K562 (cell line): ENCODE data around the gene QPCT. TPM values are rescaled to one million over a fixed set of nuclear protein-coding genes. Genes with fewer than 3 reads are reported as not detected.

ENCODE experiments used
- ATAC-seq: fragments of 200-7000 bp; cut with Tn5 transposase; 3 replicates; pipeline ENCODE4 v1.9.1; 2020; ENCODE audit warnings: moderate library complexity
- BruUV-seq: library from RNA; stranded (reverse); fragments of 400-500 nt; replicated peaks from 2 replicates; lab custom pipeline; 2021; lab: Mats Ljungman, UMichigan
- CTCF ChIA-PET: fragments of 300-600 bp; formaldehyde crosslinking; extraction: SDS; loops from one replicate; lab custom pipeline; 2021; ENCODE audit warnings: low intra/inter-chr PET ratio; lab: Yijun Ruan, JAX
- POLR2A ChIA-PET: fragments of 300-600, 350-650 bp; sonication (Branson Sonifier 250); formaldehyde crosslinking; extraction: SDS; loops from one replicate; lab custom pipeline; 2021; ENCODE audit warnings: antibody characterized with exemption, inconsistent platforms; lab: Yijun Ruan, JAX
- DNase-seq, 4 experiments: peaks; one replicate each; pipeline versions ENCODE4 v3.0.0 to v3.0.0-alpha.2; 2011 to 2018; ENCODE audit warnings: low spot score in 3 of 4, mixed read lengths in 3 of 4; ENCODE audit errors: extremely low read depth in 1 of 4
- FAIRE-seq: peaks from 2 replicates; lab custom pipeline; 2011; peaks lifted over from hg19 to GRCh38; lab: Jason Lieb, UNC
- H2AFZ ChIP-seq: 2 replicates; pipeline ENCODE4 v1.6.0; 2011; ENCODE audit warnings: low read depth, low read length, control low read depth, inconsistent platforms
- H3K27ac ChIP-seq: fragments of 200-600 bp; 3 replicates; pipeline ENCODE4 v1.8.0; 2011; ENCODE audit warnings: low read depth, mild to moderate bottlenecking, control low read depth, inconsistent platforms, low read length, moderate library complexity, mixed read lengths; ENCODE audit errors: extremely low read depth
- H3K27me3 ChIP-seq, 2 experiments: fragments of 300-600 bp in 1 of 2; 2 replicates in 1 of 2; 3 replicates in 1 of 2; pipeline versions ENCODE4 v1.6.0 to v1.8.0; 2011; ENCODE audit warnings: inconsistent platforms in 2 of 2, low read length in 2 of 2, mild to moderate bottlenecking in 1 of 2, mixed read lengths in 1 of 2, moderate library complexity in 1 of 2; ENCODE audit not compliant: control insufficient read depth in 2 of 2, insufficient read depth in 2 of 2
- H3K36me3 ChIP-seq: fragments of 300-600 bp; 3 replicates; pipeline ENCODE4 v1.8.0; 2011; ENCODE audit warnings: mild to moderate bottlenecking, low read length, inconsistent platforms; ENCODE audit not compliant: control insufficient read depth, insufficient read depth
- H3K4me1 ChIP-seq, 2 experiments: fragments of 200-600 bp in 1 of 2; replicated peaks in 1 of 2; 2 replicates in 1 of 2; 3 replicates in 1 of 2; pipeline versions ENCODE4 v1.5.1 to v1.8.0; 2011; ENCODE audit warnings: inconsistent platforms in 2 of 2, low read length in 2 of 2, mild to moderate bottlenecking in 1 of 2, mixed read lengths in 1 of 2, moderate library complexity in 1 of 2; ENCODE audit not compliant: control insufficient read depth in 2 of 2, insufficient read depth in 2 of 2
- H3K4me2 ChIP-seq: 2 replicates; pipeline ENCODE4 v1.6.1; 2011; ENCODE audit warnings: low read length, control low read depth, inconsistent platforms, mixed read lengths; ENCODE audit not compliant: insufficient read depth
- H3K4me3 ChIP-seq: fragments of 200-600 bp; sonication (generic), shearing (Covaris generic); 2 replicates; pipeline ENCODE4 v1.5.1; 2016; ENCODE audit warnings: control low read depth, inconsistent platforms
- H3K79me2 ChIP-seq: fragments of 200-600 bp; 3 replicates; pipeline ENCODE4 v1.8.0; 2011; ENCODE audit warnings: low read length, inconsistent platforms; ENCODE audit not compliant: control insufficient read depth, insufficient read depth
- H3K9ac ChIP-seq, 2 experiments: 2 replicates each; pipeline versions ENCODE4 v1.6.0 to v1.6.1; 2011; ENCODE audit warnings: low read depth in 2 of 2, low read length in 2 of 2, control low read depth in 1 of 2, inconsistent platforms in 1 of 2, mild to moderate bottlenecking in 1 of 2, mixed read lengths in 1 of 2; ENCODE audit not compliant: insufficient read depth in 1 of 2
- H3K9me1 ChIP-seq: one replicate; pipeline ENCODE4 v1.6.0; 2011; ENCODE audit warnings: inconsistent platforms, mild to moderate bottlenecking, low read length, moderate library complexity; ENCODE audit not compliant: control insufficient read depth, insufficient read depth
- H3K9me3 ChIP-seq: replicated peaks from 2 replicates; pipeline ENCODE4 v1.5.1; 2011; ENCODE audit warnings: low read depth, low read length, inconsistent platforms; ENCODE audit not compliant: control insufficient read depth, insufficient read depth
- H4K20me1 ChIP-seq: replicated peaks from 2 replicates; pipeline ENCODE4 v1.6.1; 2011; ENCODE audit warnings: low read length, inconsistent platforms, mixed read lengths; ENCODE audit not compliant: control insufficient read depth, insufficient read depth
- CC2D1A ChIP-seq: fragments of 450-650 bp; IDR thresholded peaks from 2 replicates; pipeline ENCODE4 v1.6.1; 2017; ENCODE audit warnings: mild to moderate bottlenecking
- GATAD2B ChIP-seq: fragments of 450-650 bp; IDR thresholded peaks from 2 replicates; pipeline ENCODE4 v1.6.1; 2017; ENCODE audit warnings: mild to moderate bottlenecking, borderline replicate concordance
- GTF2E2 ChIP-seq: fragments of 200-800 bp; sonication (Bioruptor generic); IDR thresholded peaks from 2 replicates; pipeline ENCODE4 v1.6.1; 2016; ENCODE audit warnings: missing genetic modification characterization, missing compliant biosample characterization
- HNRNPLL ChIP-seq: fragments of 200-400 bp; formaldehyde crosslinking; IDR thresholded peaks from 2 replicates; pipeline ENCODE4 v1.6.1; 2017; ENCODE audit warnings: low read length, low read depth, mild to moderate bottlenecking; ENCODE audit not compliant: poor library complexity, severe bottlenecking
- KHSRP ChIP-seq: fragments of 450-650 bp; IDR thresholded peaks from 2 replicates; pipeline ENCODE4 v1.6.1; 2017
- MEIS2 ChIP-seq: fragments of 450-650 bp; IDR thresholded peaks from 2 replicates; pipeline ENCODE4 v1.6.1; 2014; ENCODE audit warnings: mild to moderate bottlenecking; ENCODE audit not compliant: partially characterized antibody
- MYBL2 ChIP-seq, 2 experiments: fragments of 450-650 bp in 1 of 2; sonication (generic) in 1 of 2; formaldehyde crosslinking in 1 of 2; IDR thresholded peaks; 2 replicates each; pipeline versions ENCODE4 v1.6.1 to v1.8.1; 2017 to 2022; ENCODE audit warnings: borderline replicate concordance in 1 of 2, inconsistent platforms in 1 of 2, low read depth in 1 of 2, mild to moderate bottlenecking in 1 of 2, missing genetic modification reagents in 1 of 2, moderate library complexity in 1 of 2
- NCOA1 ChIP-seq: fragments of 450-650 bp; IDR thresholded peaks from 2 replicates; pipeline ENCODE4 v1.6.1; 2016; ENCODE audit warnings: low read depth
- NCOA6 ChIP-seq: fragments of 450-650 bp; IDR thresholded peaks from 2 replicates; pipeline ENCODE4 v1.6.1; 2017; ENCODE audit warnings: mild to moderate bottlenecking
- NFE2 ChIP-seq: IDR thresholded peaks from 2 replicates; pipeline ENCODE4 v1.6.1; 2014; ENCODE audit warnings: antibody characterized with exemption, low read depth
- RFX5 ChIP-seq: IDR thresholded peaks from 2 replicates; pipeline ENCODE4 v1.6.1; 2011; ENCODE audit warnings: low read depth, mild to moderate bottlenecking, improper control_type of control experiment, low read length
- SMARCA5 ChIP-seq: fragments of 450-650 bp; IDR thresholded peaks from 2 replicates; pipeline ENCODE4 v1.6.1; 2016
- WGBS: fragments of 100-300 bp; shearing (Covaris generic); methylation state at CpG from one replicate; pipeline ENCODE4 v1.1.6; 2016; ENCODE audit warnings: low coverage, mixed read lengths; ENCODE audit not compliant: insufficient coverage; ENCODE audit errors: missing lambda C conversion rate; 5-methylcytosine and 5-hydroxymethylcytosine counted together
- in situ Hi-C: fragments of 300-500 bp; cut with MboI; formaldehyde crosslinking; loops from 4 replicates; pipeline ENCODE4 v1.15.0; 2018; ENCODE audit warnings: inconsistent platforms, mixed read lengths
- intact Hi-C: fragments of 100-400 bp; cut with micrococcal nuclease; formaldehyde crosslinking; loops from 2 replicates; pipeline ENCODE4 v1.14.2; 2022
- polyA plus RNA-seq, 8 experiments: library from polyadenylated mRNA; depleted of rRNA in 4 of 8; stranded (reverse) in 5 of 8; unstranded in 3 of 8; fragments of >200 nt; fragmentation: Nextera tagmentation in 2 of 8; fragmentation: Illumina TruSeq in 1 of 8; extraction: Ambion mirVana in 2 of 8; extraction: Trizol in 1 of 8; gene quantifications; 2 replicates each; pipeline versions ENCODE4 v1.2.1 to v1.2.3, GENCODE V29; 2011 to 2014; ENCODE audit warnings: inconsistent platforms in 1 of 8, missing spikeins in 1 of 8
- total RNA-seq, 7 experiments: library from RNA; depleted of rRNA in 6 of 7; stranded (reverse); fragments of >200 nt in 6 of 7; fragmentation: Illumina TruSeq in 2 of 7; extraction: Trizol in 2 of 7; gene quantifications; 2 replicates each; pipeline versions ENCODE4 v1.2.1 to v1.2.3, GENCODE V29; 2011 to 2021; ENCODE audit warnings: low replicate concordance in 1 of 7
- TF ChIP-seq, protein P1 (sequence below), 2 experiments: IDR thresholded peaks; 2 replicates each; pipeline ENCODE4 v1.6.1; 2011; ENCODE audit warnings: borderline replicate concordance in 1 of 2, control low read depth in 1 of 2, low read depth in 1 of 2, low read length in 1 of 2, mild to moderate bottlenecking in 1 of 2, mixed read lengths in 1 of 2, moderate library complexity in 1 of 2; ENCODE audit not compliant: insufficient read depth in 1 of 2, insufficient read length in 1 of 2, poor library complexity in 1 of 2, severe bottlenecking in 1 of 2; ENCODE audit errors: extremely low read depth in 1 of 2
- TF ChIP-seq, protein P2 (sequence below): fragments of 250-450 bp; sonication (Bioruptor Pico); IDR thresholded peaks from 2 replicates; pipeline ENCODE4 v1.5.0; 2020; ENCODE audit warnings: mild to moderate bottlenecking
- TF ChIP-seq, protein P3 (sequence below): fragments of 250-450 bp; sonication (Bioruptor Pico); IDR thresholded peaks from 2 replicates; pipeline ENCODE4 v1.5.0; 2021; ENCODE audit warnings: mild to moderate bottlenecking, borderline replicate concordance

The QPCT gene
- total and polyA plus RNA-seq, 9 of the 15 experiments (the other 6 are each of a cell fraction or from before 2014, with no cell fraction given): 0.07 TPM; not detected in 8

DNA sequence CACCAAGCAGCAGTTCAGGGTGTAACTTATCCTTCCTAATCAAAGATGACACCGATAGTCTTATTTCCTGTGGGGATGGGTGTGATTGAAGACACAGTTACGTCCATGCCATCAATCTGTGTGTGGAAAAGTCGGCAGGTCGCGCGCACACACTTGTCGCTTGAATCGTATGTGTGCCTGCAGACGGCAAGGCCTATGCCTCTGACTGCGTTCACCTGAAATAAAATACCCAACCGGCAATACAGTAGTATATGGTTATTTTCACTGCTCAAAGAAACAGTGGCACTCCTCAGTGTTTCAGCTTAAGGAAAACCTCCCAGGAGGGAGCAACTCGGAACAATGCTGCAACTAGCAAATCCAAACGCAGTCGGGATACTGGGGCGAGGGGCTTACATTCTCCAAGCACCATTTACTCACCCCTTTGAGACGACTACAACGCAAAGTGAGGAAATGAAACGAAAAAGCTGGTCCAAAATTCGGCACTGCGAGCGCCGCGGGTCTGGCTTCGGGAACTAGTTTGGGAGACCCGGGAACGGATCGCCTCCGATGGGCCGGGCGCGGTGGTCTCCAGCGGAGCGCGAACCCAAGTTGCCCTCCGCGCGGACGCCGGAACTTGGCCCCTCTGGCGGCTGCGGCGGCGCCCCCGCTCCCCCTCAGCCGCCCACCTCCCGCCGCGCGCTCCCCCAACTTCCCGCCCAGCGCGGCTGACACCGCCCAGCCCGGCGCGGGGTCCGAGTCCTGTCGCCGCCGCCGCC, 20.5 kb upstream of the QPCT start:
- ATAC-seq: peak; percentile 62
- Histone ChIP-seq H3K4me1 (peaks cover 12 to 14% of the 10 kb centered on the region in 2 experiments), H3K27me3 (no peaks in the 10 kb centered on the region), H4K20me1 (no peaks in the 10 kb centered on the region), H3K27ac (peak overlapping the region; percentile 72), H3K9ac (peak overlapping the region; percentile 65 to 98), H3K36me3 (peaks cover 3% of the 10 kb centered on the region; the same call in 1 of the 3 replicates), H3K79me2 (peaks cover 24% of the 10 kb centered on the region), H2AFZ (peak overlapping the region; percentile 60), H3K4me3 (peak overlapping the region; percentile 76), H3K9me3 (no peaks in the 10 kb centered on the region), H3K4me2 (peak overlapping the region; percentile 83), H3K9me1 (no peaks in the 10 kb centered on the region)
- WGBS: under 1% methylated on average over 31 of the region's 61 CpGs
- ChIA-PET CTCF (no interaction called here), POLR2A (interaction anchor here (2.2 kb wide), 1 partner anchor 14 kb away, joined by 8 read pairs; no protein-coding TSS in a partner anchor)
- DNase-seq: peak in 3 of 4 experiments; percentile 11 to 51 (median 16)
- intact Hi-C loops (no loop called here), in situ Hi-C loops (no loop called here)
- BruUV-seq: TSS peak; percentile 53
- peak; percentile 54 for FAIRE-seq
- peak; percentile 38; the same call in 1 of the 2 replicates for TF ChIP-seq GTF2E2 (tag)
- peak; percentile 21 for TF ChIP-seq MEIS2
- TF ChIP-seq MYBL2 (IDR thresholded peaks at IDR 0.05; ENCODE audit: low read depth): no peak
- no peak for TF ChIP-seq MYBL2 (CRISPR knock-in tag; IDR thresholded peaks at IDR 0.05; ENCODE audit: borderline replicate concordance)
- no peak for TF ChIP-seq KHSRP
- TF ChIP-seq NFE2: no peak
- TF ChIP-seq, protein P1, sequence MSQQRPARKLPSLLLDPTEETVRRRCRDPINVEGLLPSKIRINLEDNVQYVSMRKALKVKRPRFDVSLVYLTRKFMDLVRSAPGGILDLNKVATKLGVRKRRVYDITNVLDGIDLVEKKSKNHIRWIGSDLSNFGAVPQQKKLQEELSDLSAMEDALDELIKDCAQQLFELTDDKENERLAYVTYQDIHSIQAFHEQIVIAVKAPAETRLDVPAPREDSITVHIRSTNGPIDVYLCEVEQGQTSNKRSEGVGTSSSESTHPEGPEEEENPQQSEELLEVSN (IDR thresholded peaks at IDR 0.05; ENCODE audit: borderline replicate concordance in 1 of 2, extremely low read depth in 1 of 2, insufficient read depth in 1 of 2, insufficient read length in 1 of 2, low read depth in 1 of 2, low read length in 1 of 2, poor library complexity in 1 of 2, severe bottlenecking in 1 of 2): peak in 1 of 2 experiments; percentile 47
- no peak for TF ChIP-seq SMARCA5
- TF ChIP-seq NCOA1: no peak
- TF ChIP-seq, protein P2, sequence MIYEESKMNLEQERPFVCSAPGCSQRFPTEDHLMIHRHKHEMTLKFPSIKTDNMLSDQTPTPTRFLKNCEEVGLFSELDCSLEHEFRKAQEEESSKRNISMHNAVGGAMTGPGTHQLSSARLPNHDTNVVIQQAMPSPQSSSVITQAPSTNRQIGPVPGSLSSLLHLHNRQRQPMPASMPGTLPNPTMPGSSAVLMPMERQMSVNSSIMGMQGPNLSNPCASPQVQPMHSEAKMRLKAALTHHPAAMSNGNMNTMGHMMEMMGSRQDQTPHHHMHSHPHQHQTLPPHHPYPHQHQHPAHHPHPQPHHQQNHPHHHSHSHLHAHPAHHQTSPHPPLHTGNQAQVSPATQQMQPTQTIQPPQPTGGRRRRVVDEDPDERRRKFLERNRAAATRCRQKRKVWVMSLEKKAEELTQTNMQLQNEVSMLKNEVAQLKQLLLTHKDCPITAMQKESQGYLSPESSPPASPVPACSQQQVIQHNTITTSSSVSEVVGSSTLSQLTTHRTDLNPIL (CRISPR knock-in tag): no peak
- TF ChIP-seq, protein P3, sequence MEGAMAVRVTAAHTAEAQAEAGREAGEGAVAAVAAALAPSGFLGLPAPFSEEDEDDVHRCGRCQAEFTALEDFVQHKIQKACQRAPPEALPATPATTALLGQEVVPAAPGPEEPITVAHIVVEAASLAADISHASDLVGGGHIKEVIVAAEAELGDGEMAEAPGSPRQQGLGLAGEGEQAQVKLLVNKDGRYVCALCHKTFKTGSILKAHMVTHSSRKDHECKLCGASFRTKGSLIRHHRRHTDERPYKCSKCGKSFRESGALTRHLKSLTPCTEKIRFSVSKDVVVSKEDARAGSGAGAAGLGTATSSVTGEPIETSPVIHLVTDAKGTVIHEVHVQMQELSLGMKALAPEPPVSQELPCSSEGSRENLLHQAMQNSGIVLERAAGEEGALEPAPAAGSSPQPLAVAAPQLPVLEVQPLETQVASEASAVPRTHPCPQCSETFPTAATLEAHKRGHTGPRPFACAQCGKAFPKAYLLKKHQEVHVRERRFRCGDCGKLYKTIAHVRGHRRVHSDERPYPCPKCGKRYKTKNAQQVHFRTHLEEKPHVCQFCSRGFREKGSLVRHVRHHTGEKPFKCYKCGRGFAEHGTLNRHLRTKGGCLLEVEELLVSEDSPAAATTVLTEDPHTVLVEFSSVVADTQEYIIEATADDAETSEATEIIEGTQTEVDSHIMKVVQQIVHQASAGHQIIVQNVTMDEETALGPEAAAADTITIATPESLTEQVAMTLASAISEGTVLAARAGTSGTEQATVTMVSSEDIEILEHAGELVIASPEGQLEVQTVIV (CRISPR knock-in tag): no peak
- peak; percentile 30; the same call in 1 of the 2 replicates for TF ChIP-seq GATAD2B
- no peak for TF ChIP-seq CC2D1A
- TF ChIP-seq RFX5: no peak
- TF ChIP-seq HNRNPLL: peak; percentile 50
- peak; percentile 57; the same call in 1 of the 2 replicates for TF ChIP-seq NCOA6
